Naive thymus-derived CD4-positive, alpha-beta T cell (primary cell): ENCODE data around the gene SRGAP2C. TPM values are rescaled to one million over a fixed set of nuclear protein-coding genes. Genes with fewer than 3 reads are reported as not detected.
"Not testable (repeated sequence)": the region's sequence is repeated elsewhere in the genome, so short reads cannot be mapped to it uniquely, and the experiment has no call there.

Source experiments
- ATAC-seq: fragments of 150-1000 bp; cut with Tn5 transposase; 2 replicates; pipeline ENCODE4 v1.10.0; 2021; ENCODE audit warnings: mild to moderate bottlenecking, moderate library complexity
- CTCF ChIA-PET: fragments of 350-600 bp; sonication (Branson Sonifier 250); formaldehyde crosslinking; loops from one replicate; lab custom pipeline; 2021; ENCODE audit warnings: antibody characterized with exemption; lab: Charles Lee
- POLR2A ChIA-PET: fragments of 350-600 bp; sonication (Branson Sonifier 250); formaldehyde crosslinking; loops from one replicate; lab custom pipeline; 2021; ENCODE audit warnings: antibody characterized with exemption, inconsistent platforms; lab: Charles Lee
- DNase-seq, 9 donors: peaks; one replicate each; pipeline versions ENCODE4 v3.0.0 to v3.0.0-alpha.2; 2020 to 2022; ENCODE audit warnings: mixed read lengths in 1 of 9
- H3K27ac ChIP-seq: one replicate; pipeline ENCODE4 v1.7.0; 2013; ENCODE audit warnings: mild to moderate bottlenecking, low read depth, low read length, moderate library complexity
- H3K27me3 ChIP-seq, 2 donors: one replicate each; pipeline ENCODE4 v1.7.0; 2013; ENCODE audit warnings: low read length in 2 of 2, mild to moderate bottlenecking in 2 of 2, moderate library complexity in 2 of 2; ENCODE audit not compliant: control insufficient read depth in 2 of 2, insufficient read depth in 2 of 2
- H3K36me3 ChIP-seq, 3 experiments: 1 replicate in 2 of 3; 2 replicates in 1 of 3; pipeline ENCODE4 v1.7.0; 2013; ENCODE audit warnings: low read length in 3 of 3, mild to moderate bottlenecking in 3 of 3, moderate library complexity in 1 of 3; ENCODE audit not compliant: insufficient read depth in 3 of 3, control insufficient read depth in 2 of 3
- H3K4me1 ChIP-seq, 2 donors: one replicate each; pipeline ENCODE4 v1.7.0; 2013; ENCODE audit warnings: low read length in 2 of 2, mild to moderate bottlenecking in 2 of 2, moderate library complexity in 1 of 2; ENCODE audit not compliant: control insufficient read depth in 2 of 2, insufficient read depth in 2 of 2
- H3K4me3 ChIP-seq: 2 replicates; pipeline ENCODE4 v1.7.0; 2013; ENCODE audit warnings: mild to moderate bottlenecking, low read length
- H3K9me3 ChIP-seq, 3 experiments: 1 replicate in 2 of 3; 2 replicates in 1 of 3; pipeline ENCODE4 v1.7.0; 2013; ENCODE audit warnings: low read length in 3 of 3; ENCODE audit not compliant: control insufficient read depth in 2 of 3
- H3K27ac Mint-ChIP-seq, 9 donors: one replicate each; pipeline ENCODE4 v1.8.0; 2020 to 2022; ENCODE audit warnings: mixed read lengths in 9 of 9, mild to moderate bottlenecking in 8 of 9, moderate library complexity in 5 of 9, inconsistent platforms in 2 of 9
- H3K27me3 Mint-ChIP-seq, 5 donors: one replicate each; pipeline ENCODE4 v1.8.0; 2021 to 2022; ENCODE audit warnings: mixed read lengths in 5 of 5, mild to moderate bottlenecking in 1 of 5
- H3K36me3 Mint-ChIP-seq, 5 donors: one replicate each; pipeline ENCODE4 v1.8.0; 2020 to 2022; ENCODE audit warnings: mixed read lengths in 5 of 5, mild to moderate bottlenecking in 3 of 5, inconsistent platforms in 1 of 5
- H3K4me1 Mint-ChIP-seq, 7 donors: one replicate each; pipeline ENCODE4 v1.8.0; 2020 to 2022; ENCODE audit warnings: mixed read lengths in 7 of 7, mild to moderate bottlenecking in 3 of 7, inconsistent platforms in 1 of 7
- H3K4me3 Mint-ChIP-seq, 10 donors: one replicate each; pipeline ENCODE4 v1.8.0; 2020 to 2022; ENCODE audit warnings: mild to moderate bottlenecking in 10 of 10, mixed read lengths in 10 of 10, moderate library complexity in 6 of 10, inconsistent platforms in 2 of 10
- H3K9me3 Mint-ChIP-seq, 11 donors: one replicate each; pipeline ENCODE4 v1.8.0; 2020 to 2022; ENCODE audit warnings: mixed read lengths in 11 of 11, mild to moderate bottlenecking in 4 of 11, inconsistent platforms in 1 of 11, moderate library complexity in 1 of 11
- intact Hi-C, 2 donors: fragments of 100-400 bp; cut with micrococcal nuclease; formaldehyde crosslinking; loops; one replicate each; pipeline ENCODE4 v1.15.1; 2023
- polyA plus RNA-seq, 2 donors: library from polyadenylated mRNA; unstranded; fragments of 300-500 nt; fragmentation: Illumina TruSeq; gene quantifications; one replicate each; pipeline ENCODE4 v1.2.3, GENCODE V29; 2021
- total RNA-seq, 6 experiments: library from RNA in 5 of 6; stranded (reverse) in 5 of 6; gene quantifications; 1 replicate in 5 of 6; 2 replicates in 1 of 6; pipeline ENCODE4 v1.2.3 and lab custom pipeline; 2021 to 2026

Gene SRGAP2C
- total and polyA plus RNA-seq, 7 experiments from 2014 or later: 1.2 to 43.4 (median 20.2) TPM

DNA sequence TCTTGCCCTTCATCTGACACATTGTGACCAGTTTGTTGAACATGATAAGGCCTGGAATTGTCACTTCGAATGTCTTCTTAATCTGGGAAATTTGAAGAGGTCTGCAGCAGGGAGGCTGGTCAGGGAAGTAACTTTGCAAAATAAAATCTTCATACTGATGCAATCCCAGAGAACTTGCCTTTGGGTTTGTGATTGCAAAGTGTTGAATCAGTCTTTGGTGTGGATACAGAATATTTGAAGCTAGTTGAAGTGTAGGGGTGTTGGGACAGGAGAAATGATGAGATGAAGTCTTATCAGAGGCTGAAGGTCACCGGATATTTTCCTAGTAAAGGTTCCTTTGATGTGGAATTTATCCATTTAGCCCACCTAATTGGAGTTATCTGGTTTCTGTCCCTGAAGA is 42.1 kb downstream of the SRGAP2C start:
- H3K4me1 ChIP-seq, H3K4me1 Mint-ChIP-seq, DNase-seq, ATAC-seq, H3K27ac ChIP-seq, H3K4me3 Mint-ChIP-seq, H3K9me3 Mint-ChIP-seq, H3K36me3 Mint-ChIP-seq, intact Hi-C loops, H3K9me3 ChIP-seq, H3K36me3 ChIP-seq, POLR2A ChIA-PET, H3K27me3 ChIP-seq, CTCF ChIA-PET, H3K27ac Mint-ChIP-seq, H3K4me3 ChIP-seq, H3K27me3 Mint-ChIP-seq: not testable (repeated sequence)

DNA sequence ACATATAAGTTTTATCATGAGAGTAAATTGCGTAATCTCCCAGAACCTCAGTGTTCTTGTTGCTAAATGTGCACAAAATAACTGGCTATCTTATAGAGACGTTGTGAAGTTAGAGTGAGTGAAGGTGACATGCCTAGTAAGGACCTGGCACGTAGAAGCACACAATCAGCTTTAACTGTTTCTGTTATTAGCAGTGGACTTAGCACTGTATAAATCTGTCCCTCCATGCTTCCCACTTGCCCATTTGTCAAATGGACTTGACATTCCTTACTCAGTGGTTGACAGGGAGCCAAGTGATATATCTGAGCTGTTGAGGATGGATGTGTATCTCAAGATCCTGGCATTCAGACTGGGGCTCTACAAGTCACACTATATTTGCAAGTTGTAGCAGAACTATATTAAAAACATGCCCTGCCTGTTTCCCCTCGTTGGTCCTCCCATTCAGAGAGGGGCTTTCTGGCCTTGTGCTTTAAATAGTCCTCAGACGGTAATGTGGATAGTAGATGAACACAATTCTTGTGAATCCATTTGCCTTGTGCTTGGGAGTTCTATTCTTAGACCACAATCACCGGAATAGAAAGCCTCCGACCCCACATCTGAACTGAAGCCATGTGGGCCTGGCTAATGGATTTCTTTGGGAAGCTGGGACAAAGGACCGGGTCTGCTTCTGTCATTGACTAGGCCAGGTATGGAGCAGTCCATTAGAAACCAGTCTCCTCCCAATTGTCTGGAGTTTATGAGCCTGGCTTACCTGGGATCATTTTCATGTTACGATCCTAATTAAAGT is 43.0 kb downstream of the SRGAP2C start:
- ATAC-seq, intact Hi-C loops, H3K4me1 Mint-ChIP-seq, H3K9me3 ChIP-seq, H3K9me3 Mint-ChIP-seq, H3K4me3 ChIP-seq, H3K36me3 ChIP-seq, H3K27me3 Mint-ChIP-seq, H3K4me3 Mint-ChIP-seq, H3K36me3 Mint-ChIP-seq, H3K27me3 ChIP-seq, DNase-seq, H3K27ac Mint-ChIP-seq, H3K4me1 ChIP-seq, POLR2A ChIA-PET, H3K27ac ChIP-seq, CTCF ChIA-PET: not testable (repeated sequence)

DNA sequence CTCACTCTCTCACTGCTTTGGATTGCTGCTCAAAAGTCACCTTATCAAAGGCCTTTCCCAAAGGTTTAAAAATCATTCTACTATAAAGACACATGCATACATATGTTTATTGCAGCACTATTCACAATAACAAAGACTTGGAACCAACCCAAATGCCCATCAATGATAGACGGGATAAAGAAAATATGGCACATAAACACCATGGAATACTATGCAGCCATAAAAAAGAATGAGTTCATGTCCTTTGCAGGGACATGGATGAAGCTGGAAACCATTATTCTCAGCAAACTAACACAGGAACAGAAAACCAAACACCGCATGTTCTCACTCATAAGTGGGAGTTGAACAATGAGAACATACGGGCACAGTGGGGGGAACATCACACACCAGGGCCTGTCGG is 45.9 kb downstream of the SRGAP2C start:
- ATAC-seq, DNase-seq, H3K27ac ChIP-seq, H3K4me3 ChIP-seq, H3K4me1 Mint-ChIP-seq, intact Hi-C loops, H3K27me3 Mint-ChIP-seq, H3K27me3 ChIP-seq, H3K4me1 ChIP-seq, H3K36me3 Mint-ChIP-seq, POLR2A ChIA-PET, H3K9me3 Mint-ChIP-seq, CTCF ChIA-PET, H3K27ac Mint-ChIP-seq, H3K4me3 Mint-ChIP-seq, H3K9me3 ChIP-seq, H3K36me3 ChIP-seq: not testable (repeated sequence)

DNA sequence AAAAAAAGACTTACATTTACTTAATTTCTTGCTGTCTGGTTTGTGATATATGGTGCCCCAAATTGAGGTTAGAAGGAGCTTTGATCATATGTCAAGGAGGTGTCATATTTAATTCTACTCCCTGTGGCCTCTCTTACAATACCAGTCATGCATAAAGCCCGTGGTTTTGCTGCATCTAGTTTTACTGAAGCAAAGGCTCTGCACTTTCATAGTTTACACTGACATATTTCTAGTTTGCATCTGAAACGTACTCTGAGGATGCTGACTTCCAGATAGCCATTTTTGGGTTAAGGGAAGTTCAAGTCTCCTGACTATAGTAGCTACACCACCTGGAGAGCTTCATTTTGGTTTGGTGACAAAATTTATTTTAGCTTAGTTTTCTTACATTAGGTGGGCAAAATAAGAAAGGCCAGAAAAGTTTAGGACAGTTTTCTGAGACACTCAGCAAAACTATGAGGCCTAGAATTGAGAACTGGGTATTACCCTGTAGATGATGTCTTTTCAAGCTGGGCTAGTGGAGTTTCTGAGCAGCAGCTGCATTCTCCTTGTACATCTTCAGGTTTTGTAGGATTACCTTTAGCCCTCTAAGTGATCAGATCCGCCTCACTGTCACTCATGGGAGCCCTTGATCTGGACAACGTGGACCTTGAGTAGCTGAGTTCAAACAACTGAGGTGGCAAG is 47.8 kb downstream of the SRGAP2C start:
- DNase-seq, H3K4me3 Mint-ChIP-seq, H3K27me3 ChIP-seq, CTCF ChIA-PET, intact Hi-C loops, H3K36me3 ChIP-seq, H3K27ac ChIP-seq, H3K9me3 Mint-ChIP-seq, ATAC-seq, H3K27ac Mint-ChIP-seq, H3K36me3 Mint-ChIP-seq, H3K4me3 ChIP-seq, H3K27me3 Mint-ChIP-seq, H3K4me1 ChIP-seq, POLR2A ChIA-PET, H3K9me3 ChIP-seq, H3K4me1 Mint-ChIP-seq: not testable (repeated sequence)

DNA sequence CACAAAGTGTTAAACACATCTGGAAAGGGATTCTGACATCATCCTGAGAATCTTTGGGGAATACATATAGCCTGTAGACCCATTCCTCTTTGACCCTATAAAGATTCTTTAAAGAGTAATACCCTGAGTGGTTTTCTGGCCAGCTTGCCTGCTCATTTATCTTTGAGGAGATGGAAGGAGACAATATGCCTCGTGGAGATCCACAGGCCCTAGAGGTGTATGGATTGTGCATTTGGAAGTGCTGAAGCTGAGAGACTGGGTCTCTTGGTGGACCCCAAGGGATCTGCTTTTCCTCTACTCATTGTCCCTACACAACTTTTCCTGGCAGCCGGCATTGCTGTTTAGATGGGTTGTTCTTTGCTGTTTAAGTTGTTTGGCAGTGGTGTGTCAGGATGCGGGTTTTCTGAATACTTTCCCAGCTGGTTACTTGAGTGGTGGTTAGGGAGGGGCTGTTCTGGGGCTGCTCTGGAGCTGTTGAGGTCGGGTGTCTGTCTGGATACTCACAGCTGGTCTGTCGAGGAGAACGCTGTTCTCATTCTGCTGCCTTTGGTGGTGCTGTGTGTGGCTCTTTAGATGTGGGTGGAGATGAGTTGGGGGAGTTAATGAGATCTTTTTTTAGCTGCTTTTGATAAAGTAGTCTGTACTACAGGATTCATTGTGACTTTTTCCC is 49.5 kb downstream of the SRGAP2C start:
- H3K36me3 ChIP-seq, H3K27ac Mint-ChIP-seq, H3K27me3 ChIP-seq, H3K4me1 ChIP-seq, H3K9me3 Mint-ChIP-seq, POLR2A ChIA-PET, ATAC-seq, H3K4me3 ChIP-seq, H3K4me1 Mint-ChIP-seq, H3K9me3 ChIP-seq, CTCF ChIA-PET, DNase-seq, H3K27ac ChIP-seq, H3K27me3 Mint-ChIP-seq, intact Hi-C loops, H3K36me3 Mint-ChIP-seq, H3K4me3 Mint-ChIP-seq: not testable (repeated sequence)

DNA sequence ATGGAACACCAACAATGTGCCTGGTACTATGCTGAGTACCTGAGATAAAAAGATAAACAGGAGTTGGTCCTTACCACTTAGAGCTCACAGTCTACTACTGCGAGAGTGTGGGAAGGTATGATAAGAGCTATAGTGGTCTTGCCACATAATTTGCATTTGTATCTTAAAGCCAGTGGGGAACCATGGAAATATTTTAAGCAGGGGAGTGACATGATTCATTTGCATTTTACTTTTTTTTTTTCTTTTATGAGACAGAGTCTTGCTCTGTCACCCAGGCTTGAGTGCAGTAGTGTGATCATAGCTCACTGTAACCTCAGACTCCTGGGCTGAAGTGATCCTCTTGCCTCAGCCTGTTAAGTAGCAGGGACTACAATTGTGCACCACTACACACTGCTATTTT is 53.6 kb downstream of the SRGAP2C start:
- H3K27me3 ChIP-seq, DNase-seq, H3K9me3 Mint-ChIP-seq, H3K36me3 ChIP-seq, H3K27ac ChIP-seq, H3K4me3 Mint-ChIP-seq, intact Hi-C loops, H3K4me3 ChIP-seq, H3K27me3 Mint-ChIP-seq, H3K27ac Mint-ChIP-seq, CTCF ChIA-PET, H3K4me1 ChIP-seq, H3K9me3 ChIP-seq, POLR2A ChIA-PET, H3K36me3 Mint-ChIP-seq, H3K4me1 Mint-ChIP-seq: not testable (repeated sequence)
- ATAC-seq: peak; percentile 32

DNA sequence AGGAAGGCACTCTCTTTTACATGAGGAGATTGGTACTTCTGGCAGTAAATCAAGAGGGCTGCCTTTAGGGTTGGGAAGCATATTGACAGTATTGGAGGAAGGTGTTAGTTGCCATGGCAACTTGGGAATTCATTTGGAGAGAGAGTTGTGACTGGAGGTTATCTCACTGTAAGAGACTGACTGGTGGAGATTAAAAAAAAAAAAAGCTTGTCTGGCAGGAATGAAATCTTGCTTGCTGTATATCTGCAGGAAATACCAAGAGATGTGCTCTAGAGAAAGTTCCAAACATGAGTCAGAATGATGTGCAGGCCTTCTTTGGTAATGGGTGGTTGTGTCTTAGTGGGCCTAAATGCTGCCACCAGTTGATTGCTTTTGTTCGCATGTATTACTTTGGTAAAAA is 59.1 kb downstream of the SRGAP2C start:
- H3K36me3 Mint-ChIP-seq, H3K36me3 ChIP-seq, H3K9me3 Mint-ChIP-seq, ATAC-seq, H3K4me3 Mint-ChIP-seq, CTCF ChIA-PET, intact Hi-C loops, POLR2A ChIA-PET, H3K27ac ChIP-seq, H3K4me1 ChIP-seq, H3K4me3 ChIP-seq, DNase-seq, H3K27me3 ChIP-seq, H3K9me3 ChIP-seq, H3K4me1 Mint-ChIP-seq, H3K27me3 Mint-ChIP-seq, H3K27ac Mint-ChIP-seq: not testable (repeated sequence)
